HEK293 (cell line): Measurements from ENCODE around the gene MEI1.

ENCODE experiments used
- BCL11A ChIP-seq: fragments of 450-650 bp; formaldehyde crosslinking; IDR thresholded peaks from 2 replicates; pipeline ENCODE4 v1.5.1; 2016; ENCODE audit warnings: low read depth, missing biosample characterization, missing genetic modification characterization
- ZNF114 ChIP-seq: fragments of 450-650 bp; formaldehyde crosslinking; IDR thresholded peaks from 2 replicates; pipeline ENCODE4 v1.5.0; 2017; ENCODE audit warnings: missing biosample characterization, missing genetic modification characterization
- ZNF138 ChIP-seq: fragments of 450-650 bp; formaldehyde crosslinking; IDR thresholded peaks from 2 replicates; pipeline ENCODE4 v1.5.1; 2016; ENCODE audit warnings: missing biosample characterization, missing genetic modification characterization, borderline replicate concordance
- ZNF501 ChIP-seq: fragments of 450-650 bp; formaldehyde crosslinking; IDR thresholded peaks from 2 replicates; pipeline ENCODE4 v1.5.1; 2016; ENCODE audit warnings: missing biosample characterization, missing genetic modification characterization
- ZSCAN23 ChIP-seq: fragments of 450-650 bp; formaldehyde crosslinking; IDR thresholded peaks from 2 replicates; pipeline ENCODE4 v1.5.1; 2016; ENCODE audit warnings: missing biosample characterization, missing genetic modification characterization

DNA sequence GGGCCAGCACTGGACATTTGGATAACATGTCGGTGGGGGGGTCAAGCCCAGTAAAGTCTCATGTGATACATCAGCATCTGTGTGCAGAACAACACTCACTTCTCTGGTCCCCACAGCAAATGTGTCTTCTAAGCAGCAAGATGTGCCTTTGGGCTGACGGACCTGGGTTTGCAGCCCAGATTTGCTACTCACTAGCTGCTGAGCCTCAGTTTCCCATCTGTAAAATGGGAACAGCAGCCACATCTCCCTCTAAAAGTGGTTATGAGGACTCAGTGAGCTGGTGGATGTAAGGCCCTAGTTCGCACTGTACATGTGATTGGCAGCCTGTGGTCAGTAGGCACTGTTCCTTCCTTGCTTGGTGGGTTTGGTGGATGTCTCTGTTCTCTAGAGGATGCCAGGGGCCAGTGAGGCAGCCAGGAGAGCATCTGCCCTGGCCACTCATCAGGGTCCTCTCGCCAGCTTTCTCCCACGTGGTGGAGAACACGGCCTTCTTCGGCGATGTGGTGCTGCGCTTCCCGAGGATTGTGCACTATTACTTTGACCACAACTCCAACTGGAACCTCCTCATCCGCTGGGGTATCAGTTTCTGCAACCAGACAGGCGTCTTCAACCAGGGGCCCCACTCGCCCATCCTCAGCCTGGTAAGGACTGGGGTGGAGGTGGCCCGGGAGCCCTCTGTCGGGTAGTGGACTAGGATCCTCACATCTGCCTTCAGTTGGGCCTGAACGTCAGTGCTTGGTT lies 113.7 kb downstream of the MEI1 start:
- TF ChIP-seq ZSCAN23 (tag by site-specific recombination) = no peak
- TF ChIP-seq BCL11A (tag by site-specific recombination) = no peak
- no peak for TF ChIP-seq ZNF138 (tag by site-specific recombination)
- no peak for TF ChIP-seq ZNF501 (tag by site-specific recombination)
- no peak for TF ChIP-seq ZNF114 (tag by site-specific recombination)
